GM18951 (cell line): ENCODE measurements around the gene EXOC3L4.

Experiments
- POLR2A ChIP-seq: IDR thresholded peaks from 4 replicates; pipeline ENCODE4 v1.6.1; 2011; ENCODE audit warnings: mild to moderate bottlenecking; ENCODE audit not compliant: insufficient read length, insufficient read depth; ENCODE audit errors: extremely low read depth
- in situ Hi-C: fragments of 300-500 bp; cut with MboI; formaldehyde crosslinking; loops from one replicate; pipeline ENCODE4 v1.12.0; 2022; ENCODE audit warnings: low sequenced_read_pairs, mixed read lengths, inconsistent platforms; ENCODE audit not compliant: unreplicated experiment

The EXOC3L4 gene

GRCh38 chr14:103089386-103090335, 4.9 kb upstream of the EXOC3L4 start:
- in situ Hi-C loops, result loop anchor here (10.0 kb wide), 1 partner anchor 195 kb away; no protein-coding TSS in a partner anchor
- no peak for TF ChIP-seq POLR2A

DNA sequence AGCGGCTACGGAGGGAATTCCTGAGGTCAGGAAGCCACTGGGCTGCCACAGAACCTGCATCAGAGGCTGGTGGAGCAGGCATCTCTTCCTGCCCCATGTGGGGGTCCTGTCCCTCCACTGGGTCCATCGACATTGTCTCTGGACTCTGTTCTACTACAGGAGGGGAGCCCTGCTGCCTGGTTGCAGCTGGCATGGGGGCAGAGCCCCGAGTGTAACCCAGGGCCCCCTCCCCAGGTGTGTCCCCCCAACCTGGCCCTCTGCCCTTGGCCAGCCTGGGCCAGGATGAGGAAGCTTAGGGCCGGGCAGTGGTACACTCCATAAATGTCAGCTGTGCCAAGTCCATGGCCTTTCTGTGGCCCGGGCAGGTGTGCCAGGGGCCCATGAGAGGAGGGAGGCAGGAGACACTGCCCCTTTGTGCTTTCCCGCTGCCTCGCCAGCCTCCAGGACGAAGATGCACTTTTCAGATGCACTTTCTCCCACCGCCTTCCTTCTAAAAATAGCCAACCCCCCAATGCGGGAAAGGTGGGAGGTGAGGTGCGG, 4.0 kb upstream of the EXOC3L4 start:
- TF ChIP-seq POLR2A, result no peak
- in situ Hi-C loops, result no loop called here

DNA sequence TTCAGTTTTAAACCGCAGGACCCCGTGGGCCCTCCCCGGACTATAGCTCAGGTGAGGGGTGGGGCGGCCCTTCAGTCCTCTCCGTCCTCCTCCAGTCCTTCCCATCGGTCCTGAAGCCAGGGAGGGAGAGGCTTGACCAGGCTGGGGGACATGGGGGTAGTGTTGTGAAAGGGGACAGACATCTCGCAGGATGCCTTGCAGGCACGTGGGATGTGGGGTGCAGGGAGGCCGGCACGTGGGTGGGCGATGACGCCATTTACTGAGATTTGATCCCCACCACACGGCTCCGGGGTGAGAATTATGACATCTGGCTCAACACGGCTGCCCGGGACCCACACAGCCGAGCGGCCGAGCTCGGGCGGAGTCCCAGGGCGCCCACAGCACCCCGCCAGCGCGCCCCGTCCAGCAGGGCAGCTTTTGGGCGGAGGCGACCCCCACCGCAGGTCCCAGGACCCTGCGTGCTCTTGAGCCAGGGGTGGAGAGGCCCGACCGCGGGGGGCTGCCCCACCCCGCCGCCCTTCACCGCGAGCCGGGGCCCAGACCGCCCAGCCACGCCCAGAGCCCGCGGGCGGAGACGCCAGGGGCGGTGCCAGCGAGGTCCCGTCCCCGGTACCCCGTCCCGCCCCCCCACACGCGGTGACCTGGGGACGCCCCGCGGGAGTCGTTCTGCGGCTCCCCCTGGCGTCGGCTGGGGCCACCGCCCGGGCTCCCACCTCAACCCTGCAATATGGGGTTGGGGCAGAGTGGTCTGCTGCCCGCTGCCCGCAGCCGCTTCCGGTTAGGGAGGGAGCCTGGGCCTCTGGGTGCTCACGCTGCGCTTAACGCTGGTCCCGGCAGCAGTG, 3.3 kb upstream of the EXOC3L4 start:
- TF ChIP-seq POLR2A, result no peak
- in situ Hi-C loops, result no loop called here

GRCh38 chr14:103091883-103092222, 2.7 kb upstream of the EXOC3L4 start:
- in situ Hi-C loops, result no loop called here
- no peak for TF ChIP-seq POLR2A

DNA sequence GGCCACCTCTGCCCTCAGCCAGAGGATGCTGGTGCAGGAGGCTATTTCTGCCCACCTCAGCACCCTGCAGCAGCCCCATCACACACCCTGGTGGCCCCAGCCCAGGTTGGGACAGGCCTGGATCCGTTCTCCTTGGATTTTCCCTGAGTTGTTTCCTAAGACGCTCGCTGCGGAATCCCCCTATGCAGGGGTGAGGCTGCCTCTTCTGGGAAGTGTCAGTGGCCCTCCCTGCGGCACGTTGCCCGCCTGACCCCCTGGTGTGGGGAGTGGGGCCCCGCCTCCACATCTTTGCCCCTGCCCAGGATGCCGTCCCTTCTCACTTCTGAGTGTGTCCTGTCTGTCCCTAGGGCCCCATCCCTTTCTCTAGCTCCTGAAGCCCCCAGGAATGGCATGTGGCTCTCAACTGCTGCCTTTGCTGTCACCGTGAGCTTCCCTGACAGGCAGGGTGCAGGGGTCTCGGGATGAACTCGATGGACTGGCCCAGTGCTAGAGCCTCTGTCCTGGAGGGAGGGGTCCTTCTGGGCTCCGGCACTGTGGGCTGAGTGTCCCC, 594 bp upstream of the EXOC3L4 start:
- in situ Hi-C loops, result no loop called here
- no peak for TF ChIP-seq POLR2A

DNA sequence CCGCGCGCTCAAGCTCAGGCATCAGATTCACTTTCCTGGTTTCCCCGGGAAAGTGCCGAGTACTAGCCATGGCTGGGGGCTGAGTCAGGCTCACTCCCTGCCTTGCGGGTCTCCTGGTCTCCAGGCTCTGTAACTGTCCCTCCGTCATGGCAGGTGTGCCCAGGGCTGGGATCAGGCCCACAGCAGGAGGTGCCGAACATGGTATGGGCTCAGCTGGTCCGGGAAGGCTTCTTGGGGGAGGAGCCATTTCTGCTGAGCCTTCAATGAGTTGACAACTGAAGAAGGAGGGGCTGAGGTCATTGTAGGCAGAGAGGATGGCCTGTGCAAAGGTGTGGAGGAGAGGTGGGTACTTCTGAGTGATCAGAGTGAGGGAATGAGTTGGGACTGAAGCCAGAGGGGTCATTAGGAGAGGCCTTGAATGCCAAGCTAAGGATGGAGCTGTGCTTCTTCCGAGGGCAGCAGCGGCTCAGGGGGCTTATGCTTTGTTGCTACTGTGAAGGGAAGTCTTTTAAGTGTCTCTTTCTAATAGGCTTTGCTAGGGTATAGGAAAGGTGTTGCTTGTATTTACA, 769 bp downstream of the EXOC3L4 start:
- no peak for TF ChIP-seq POLR2A
- in situ Hi-C loops, result no loop called here

DNA sequence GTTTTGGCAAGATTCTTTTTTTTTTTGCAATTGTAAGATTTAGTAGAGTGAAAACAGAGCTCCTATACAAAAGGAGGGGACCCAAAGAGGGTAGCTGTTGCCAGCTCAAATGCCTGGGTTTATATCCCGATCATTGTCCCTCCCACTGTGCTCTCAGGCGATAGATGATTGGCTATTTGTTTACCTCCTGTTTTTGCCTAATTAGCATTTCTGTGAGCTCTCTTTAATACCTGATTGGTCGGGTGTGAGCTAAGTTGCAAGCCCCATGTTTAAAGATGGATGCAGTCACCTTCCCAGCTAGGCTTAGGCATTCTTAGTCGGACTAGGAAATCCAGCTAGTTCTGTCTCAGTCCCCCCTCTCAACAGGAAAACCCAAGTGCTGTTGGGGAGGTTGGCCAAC, 1.9 kb downstream of the EXOC3L4 start:
- in situ Hi-C loops, result no loop called here

GRCh38 chr14:103097244-103097993, 2.9 kb downstream of the EXOC3L4 start:
- in situ Hi-C loops, result no loop called here
- no peak for TF ChIP-seq POLR2A

More for the DNA sequence above, 1.9 kb downstream of the EXOC3L4 start:
- no peak for TF ChIP-seq POLR2A

DNA sequence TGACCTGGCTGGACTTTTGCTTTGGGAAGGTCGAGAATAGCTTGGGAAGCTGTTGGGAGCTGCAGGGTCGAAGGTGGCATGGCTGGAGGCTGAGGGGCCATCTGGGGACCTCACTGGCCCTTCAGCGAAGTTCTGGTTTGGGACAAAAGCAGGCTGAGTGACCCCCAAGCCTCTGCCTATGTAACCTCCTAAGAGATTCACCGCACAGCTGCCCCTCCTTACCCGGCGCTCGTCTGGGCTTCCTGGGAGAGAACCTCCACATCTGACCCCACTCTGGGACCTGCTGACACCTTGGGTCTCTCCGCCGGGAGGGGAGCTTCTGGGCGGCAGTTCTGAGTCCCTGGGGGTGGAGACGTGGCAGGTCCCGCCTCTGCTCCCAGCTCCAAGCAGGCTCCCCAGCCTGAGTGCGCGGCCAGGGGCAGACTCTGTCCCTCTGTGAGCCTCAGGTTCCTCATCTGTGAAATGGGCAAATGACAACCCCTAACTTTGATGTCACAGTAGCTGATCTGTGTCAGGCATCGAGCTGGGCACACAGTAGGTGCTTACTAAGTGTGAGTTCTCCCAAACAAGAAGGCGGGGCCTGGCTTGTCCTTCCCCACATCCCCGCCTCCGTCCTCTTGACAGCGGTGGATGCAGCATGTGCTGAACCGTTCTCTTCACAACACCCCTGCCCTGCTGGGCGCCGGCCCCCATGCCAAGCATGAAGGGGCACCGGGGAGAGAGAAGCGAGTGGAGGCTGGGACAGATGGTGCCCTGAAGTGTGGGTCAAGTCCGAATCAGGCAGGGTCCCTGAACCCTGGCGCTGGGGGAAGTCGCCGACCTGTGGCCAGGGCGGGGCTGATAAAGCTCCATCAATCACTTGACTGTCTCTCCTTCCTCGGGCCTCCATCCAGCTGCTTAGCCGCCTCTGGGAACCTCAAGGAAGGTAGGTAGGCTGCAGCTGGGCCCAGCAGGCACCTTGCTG, 3.8 kb downstream of the EXOC3L4 start:
- in situ Hi-C loops, result no loop called here
- TF ChIP-seq POLR2A, result no peak

DNA sequence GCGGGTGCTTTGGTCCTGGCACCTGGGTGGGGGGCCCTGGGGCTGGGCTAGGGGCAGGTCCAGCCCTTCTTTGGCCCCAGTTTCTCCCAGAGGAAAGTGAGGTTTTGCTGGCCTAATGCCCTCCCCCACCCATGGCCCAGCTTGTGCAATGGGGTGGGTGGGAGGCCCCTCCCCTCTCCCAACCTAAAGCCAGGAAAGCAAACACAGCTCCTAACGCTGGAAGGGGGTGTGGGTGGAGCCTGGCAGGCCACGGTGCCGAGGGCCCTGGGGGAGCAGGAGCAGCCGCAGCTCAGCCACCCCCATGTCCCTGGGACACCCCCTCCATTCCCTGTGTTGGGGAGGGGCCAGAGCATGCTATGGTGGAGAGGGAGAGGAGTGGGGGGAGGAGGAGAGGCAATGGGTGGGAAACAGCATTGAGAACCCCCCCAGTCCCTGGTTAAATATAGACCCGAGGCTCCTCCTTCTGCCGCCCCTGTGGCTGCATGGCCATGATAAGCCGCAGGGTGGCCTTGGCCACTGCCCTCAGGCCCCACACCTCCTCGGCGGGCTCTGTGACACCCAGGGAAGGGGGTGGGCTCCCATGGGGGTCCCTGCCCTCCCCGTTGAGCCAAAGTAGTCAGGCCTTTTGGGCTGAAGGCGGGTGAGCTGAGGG, 4.7 kb downstream of the EXOC3L4 start:
- no peak for TF ChIP-seq POLR2A
- in situ Hi-C loops, result no loop called here
